ENCODE measurements around the gene NPIPB4.
"Not testable (repeated sequence)": the region's sequence is repeated elsewhere in the genome, so short reads cannot be mapped to it uniquely, and the experiment has no call there.

NPIPB4 gene

DNA sequence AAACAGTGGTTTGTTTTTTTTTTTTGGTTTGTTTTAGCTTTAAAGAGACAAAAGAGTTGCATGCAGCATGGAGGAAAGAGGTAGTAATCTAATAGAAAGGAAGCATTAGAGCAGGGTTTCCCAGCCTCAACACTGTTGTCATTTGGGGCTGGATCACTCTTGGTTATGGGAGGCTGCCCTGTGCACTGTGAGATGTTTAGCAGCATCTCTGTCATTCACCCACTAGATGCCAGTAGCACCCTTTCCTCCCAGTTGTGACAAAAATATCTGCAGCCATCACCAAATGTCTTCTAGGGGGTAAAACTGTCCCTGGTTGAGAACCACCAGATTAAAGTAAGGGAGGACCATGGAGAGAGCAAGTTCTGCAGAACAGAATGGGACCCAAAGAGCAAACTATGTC, 40.5 kb downstream of the NPIPB4 start:
- POLR2A ChIA-PET; H3K4me1 ChIP-seq (ENCODE audit: control extremely low read depth in 1 of 4, control insufficient read depth in 4 of 4, insufficient read depth in 4 of 4, low read length in 3 of 4); H3K36me3 ChIP-seq (ENCODE audit: control insufficient read depth in 4 of 4, insufficient read depth in 4 of 4, low read length in 3 of 4); H3K27ac ChIP-seq (ENCODE audit: insufficient read depth in 1 of 2, low read depth in 1 of 2, low read length in 2 of 2, poor library complexity in 1 of 2, severe bottlenecking in 2 of 2); DNase-seq; CTCF ChIA-PET; H3K9me3 ChIP-seq (ENCODE audit: control extremely low read depth in 1 of 5, control insufficient read depth in 4 of 5, insufficient read depth in 2 of 5, low read depth in 1 of 5, low read length in 4 of 5); H3K27me3 ChIP-seq (replicated peaks in 2 of 5; ENCODE audit: control insufficient read depth in 4 of 5, insufficient read depth in 5 of 5, low read length in 4 of 5); H3K4me3 ChIP-seq (ENCODE audit: control insufficient read depth in 1 of 7, extremely low read depth in 1 of 7, insufficient read depth in 4 of 7, low read depth in 2 of 7, low read length in 6 of 7): not testable (repeated sequence)

DNA sequence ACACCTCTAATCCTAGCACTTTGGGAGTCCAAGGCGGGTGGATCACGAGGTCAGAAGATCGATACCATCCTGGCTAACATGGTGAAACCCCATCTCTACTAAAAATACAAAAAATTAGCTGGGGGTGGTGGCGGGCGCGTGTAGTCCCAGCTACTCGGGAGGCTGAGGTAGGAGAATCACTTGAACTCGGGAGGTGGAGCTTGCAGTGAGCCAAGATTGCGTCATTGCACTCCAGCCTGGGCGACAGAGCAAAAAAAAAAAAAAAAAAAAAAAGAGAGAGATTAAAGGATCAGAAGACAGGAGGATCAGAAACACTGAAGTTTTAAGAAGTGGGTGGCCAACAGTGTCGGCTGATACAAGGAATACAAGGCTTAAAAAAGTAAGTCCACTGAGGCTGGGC, 41.9 kb downstream of the NPIPB4 start:
- POLR2A ChIA-PET, CTCF ChIA-PET, DNase-seq: not testable (repeated sequence)

GRCh38 chr16:21802375-21802663, 55.2 kb downstream of the NPIPB4 start:
- DNase-seq; H3K4me1 ChIP-seq (ENCODE audit: control extremely low read depth in 1 of 4, control insufficient read depth in 4 of 4, insufficient read depth in 4 of 4, low read length in 3 of 4); H3K9me3 ChIP-seq (ENCODE audit: control extremely low read depth in 1 of 5, control insufficient read depth in 4 of 5, insufficient read depth in 2 of 5, low read depth in 1 of 5, low read length in 4 of 5); POLR2A ChIA-PET; H3K4me3 ChIP-seq (ENCODE audit: control insufficient read depth in 1 of 7, extremely low read depth in 1 of 7, insufficient read depth in 4 of 7, low read depth in 2 of 7, low read length in 6 of 7); H3K36me3 ChIP-seq (ENCODE audit: control insufficient read depth in 4 of 4, insufficient read depth in 4 of 4, low read length in 3 of 4); H3K27me3 ChIP-seq (replicated peaks in 2 of 5; ENCODE audit: control insufficient read depth in 4 of 5, insufficient read depth in 5 of 5, low read length in 4 of 5); CTCF ChIA-PET; H3K27ac ChIP-seq (ENCODE audit: insufficient read depth in 1 of 2, low read depth in 1 of 2, low read length in 2 of 2, poor library complexity in 1 of 2, severe bottlenecking in 2 of 2): not testable (repeated sequence)
- WGBS (ENCODE audit: insufficient coverage) = no CpG with 5 or more reads among the region's 2 CpGs

More for the DNA sequence above, 41.9 kb downstream of the NPIPB4 start:
- H3K4me1 ChIP-seq (ENCODE audit: control extremely low read depth in 1 of 4, control insufficient read depth in 4 of 4, insufficient read depth in 4 of 4, low read length in 3 of 4); H3K4me3 ChIP-seq (ENCODE audit: control insufficient read depth in 1 of 7, extremely low read depth in 1 of 7, insufficient read depth in 4 of 7, low read depth in 2 of 7, low read length in 6 of 7); H3K27ac ChIP-seq (ENCODE audit: insufficient read depth in 1 of 2, low read depth in 1 of 2, low read length in 2 of 2, poor library complexity in 1 of 2, severe bottlenecking in 2 of 2); H3K36me3 ChIP-seq (ENCODE audit: control insufficient read depth in 4 of 4, insufficient read depth in 4 of 4, low read length in 3 of 4); H3K27me3 ChIP-seq (replicated peaks in 2 of 5; ENCODE audit: control insufficient read depth in 4 of 5, insufficient read depth in 5 of 5, low read length in 4 of 5); H3K9me3 ChIP-seq (ENCODE audit: control extremely low read depth in 1 of 5, control insufficient read depth in 4 of 5, insufficient read depth in 2 of 5, low read depth in 1 of 5, low read length in 4 of 5): not testable (repeated sequence)
- no CpG with 5 or more reads among the region's 11 CpGs for WGBS (ENCODE audit: insufficient coverage)

- CTCF ChIA-PET; H3K9me3 ChIP-seq (ENCODE audit: control extremely low read depth in 1 of 5, control insufficient read depth in 4 of 5, insufficient read depth in 2 of 5, low read depth in 1 of 5, low read length in 4 of 5); H3K27me3 ChIP-seq (replicated peaks in 2 of 5; ENCODE audit: control insufficient read depth in 4 of 5, insufficient read depth in 5 of 5, low read length in 4 of 5); H3K4me1 ChIP-seq (ENCODE audit: control extremely low read depth in 1 of 4, control insufficient read depth in 4 of 4, insufficient read depth in 4 of 4, low read length in 3 of 4); POLR2A ChIA-PET; H3K36me3 ChIP-seq (ENCODE audit: control insufficient read depth in 4 of 4, insufficient read depth in 4 of 4, low read length in 3 of 4); H3K27ac ChIP-seq (ENCODE audit: insufficient read depth in 1 of 2, low read depth in 1 of 2, low read length in 2 of 2, poor library complexity in 1 of 2, severe bottlenecking in 2 of 2); H3K4me3 ChIP-seq (ENCODE audit: control insufficient read depth in 1 of 7, extremely low read depth in 1 of 7, insufficient read depth in 4 of 7, low read depth in 2 of 7, low read length in 6 of 7): not testable (repeated sequence)
- DNase-seq = peak; percentile 40 to 69 (median 62)
- WGBS (ENCODE audit: insufficient coverage) = no CpG with 5 or more reads among the region's 13 CpGs
Measured at GRCh38 chr16:21801538-21802374, 55.8 kb downstream of the NPIPB4 start.

- H3K9me3 ChIP-seq (ENCODE audit: control extremely low read depth in 1 of 5, control insufficient read depth in 4 of 5, insufficient read depth in 2 of 5, low read depth in 1 of 5, low read length in 4 of 5); H3K27ac ChIP-seq (ENCODE audit: insufficient read depth in 1 of 2, low read depth in 1 of 2, low read length in 2 of 2, poor library complexity in 1 of 2, severe bottlenecking in 2 of 2); H3K4me1 ChIP-seq (ENCODE audit: control extremely low read depth in 1 of 4, control insufficient read depth in 4 of 4, insufficient read depth in 4 of 4, low read length in 3 of 4); H3K4me3 ChIP-seq (ENCODE audit: control insufficient read depth in 1 of 7, extremely low read depth in 1 of 7, insufficient read depth in 4 of 7, low read depth in 2 of 7, low read length in 6 of 7); DNase-seq; CTCF ChIA-PET; POLR2A ChIA-PET; H3K27me3 ChIP-seq (replicated peaks in 2 of 5; ENCODE audit: control insufficient read depth in 4 of 5, insufficient read depth in 5 of 5, low read length in 4 of 5); H3K36me3 ChIP-seq (ENCODE audit: control insufficient read depth in 4 of 4, insufficient read depth in 4 of 4, low read length in 3 of 4): not testable (repeated sequence)
- WGBS (ENCODE audit: insufficient coverage) = no CpG with 5 or more reads among the region's 3 CpGs
Measured at GRCh38 chr16:21798601-21799000, 59.0 kb downstream of the NPIPB4 start.

- CTCF ChIA-PET, POLR2A ChIA-PET: not testable (repeated sequence)
- WGBS (ENCODE audit: insufficient coverage) = no CpG with 5 or more reads among the region's 3 CpGs
Measured at GRCh38 chr16:21793310-21793709, 64.2 kb downstream of the NPIPB4 start.

GRCh38 chr16:21790506-21790905, 67.0 kb downstream of the NPIPB4 start:
- DNase-seq; H3K27ac ChIP-seq (ENCODE audit: insufficient read depth in 1 of 2, low read depth in 1 of 2, low read length in 2 of 2, poor library complexity in 1 of 2, severe bottlenecking in 2 of 2); H3K9me3 ChIP-seq (ENCODE audit: control extremely low read depth in 1 of 5, control insufficient read depth in 4 of 5, insufficient read depth in 2 of 5, low read depth in 1 of 5, low read length in 4 of 5); H3K27me3 ChIP-seq (replicated peaks in 2 of 5; ENCODE audit: control insufficient read depth in 4 of 5, insufficient read depth in 5 of 5, low read length in 4 of 5); H3K4me3 ChIP-seq (ENCODE audit: control insufficient read depth in 1 of 7, extremely low read depth in 1 of 7, insufficient read depth in 4 of 7, low read depth in 2 of 7, low read length in 6 of 7); POLR2A ChIA-PET; CTCF ChIA-PET; H3K36me3 ChIP-seq (ENCODE audit: control insufficient read depth in 4 of 4, insufficient read depth in 4 of 4, low read length in 3 of 4); H3K4me1 ChIP-seq (ENCODE audit: control extremely low read depth in 1 of 4, control insufficient read depth in 4 of 4, insufficient read depth in 4 of 4, low read length in 3 of 4): not testable (repeated sequence)
- WGBS (ENCODE audit: insufficient coverage) = no CpG with 5 or more reads among the region's 1 CpG

More at GRCh38 chr16:21793310-21793709, 64.2 kb downstream of the NPIPB4 start:
- H3K27ac ChIP-seq (ENCODE audit: insufficient read depth in 1 of 2, low read depth in 1 of 2, low read length in 2 of 2, poor library complexity in 1 of 2, severe bottlenecking in 2 of 2); H3K4me3 ChIP-seq (ENCODE audit: control insufficient read depth in 1 of 7, extremely low read depth in 1 of 7, insufficient read depth in 4 of 7, low read depth in 2 of 7, low read length in 6 of 7); H3K4me1 ChIP-seq (ENCODE audit: control extremely low read depth in 1 of 4, control insufficient read depth in 4 of 4, insufficient read depth in 4 of 4, low read length in 3 of 4); H3K36me3 ChIP-seq (ENCODE audit: control insufficient read depth in 4 of 4, insufficient read depth in 4 of 4, low read length in 3 of 4); H3K27me3 ChIP-seq (replicated peaks in 2 of 5; ENCODE audit: control insufficient read depth in 4 of 5, insufficient read depth in 5 of 5, low read length in 4 of 5); DNase-seq; H3K9me3 ChIP-seq (ENCODE audit: control extremely low read depth in 1 of 5, control insufficient read depth in 4 of 5, insufficient read depth in 2 of 5, low read depth in 1 of 5, low read length in 4 of 5): not testable (repeated sequence)

All from common myeloid progenitor, CD34-positive (primary cell).